Subcutaneous preadipocyte (primary cell): ENCODE data around the gene CCDC28A. TPM values are rescaled to one million over a fixed set of nuclear protein-coding genes. Genes with fewer than 3 reads are reported as not detected.

Source experiments
- total RNA-seq: library from RNA; depleted of rRNA; stranded (reverse); fragments of >200 nt; gene quantifications from 2 replicates; pipeline ENCODE4 v1.2.3, GENCODE V29; 2012

Gene CCDC28A
- total RNA-seq: 7.8 and 8.5 TPM in 2 replicates

DNA sequence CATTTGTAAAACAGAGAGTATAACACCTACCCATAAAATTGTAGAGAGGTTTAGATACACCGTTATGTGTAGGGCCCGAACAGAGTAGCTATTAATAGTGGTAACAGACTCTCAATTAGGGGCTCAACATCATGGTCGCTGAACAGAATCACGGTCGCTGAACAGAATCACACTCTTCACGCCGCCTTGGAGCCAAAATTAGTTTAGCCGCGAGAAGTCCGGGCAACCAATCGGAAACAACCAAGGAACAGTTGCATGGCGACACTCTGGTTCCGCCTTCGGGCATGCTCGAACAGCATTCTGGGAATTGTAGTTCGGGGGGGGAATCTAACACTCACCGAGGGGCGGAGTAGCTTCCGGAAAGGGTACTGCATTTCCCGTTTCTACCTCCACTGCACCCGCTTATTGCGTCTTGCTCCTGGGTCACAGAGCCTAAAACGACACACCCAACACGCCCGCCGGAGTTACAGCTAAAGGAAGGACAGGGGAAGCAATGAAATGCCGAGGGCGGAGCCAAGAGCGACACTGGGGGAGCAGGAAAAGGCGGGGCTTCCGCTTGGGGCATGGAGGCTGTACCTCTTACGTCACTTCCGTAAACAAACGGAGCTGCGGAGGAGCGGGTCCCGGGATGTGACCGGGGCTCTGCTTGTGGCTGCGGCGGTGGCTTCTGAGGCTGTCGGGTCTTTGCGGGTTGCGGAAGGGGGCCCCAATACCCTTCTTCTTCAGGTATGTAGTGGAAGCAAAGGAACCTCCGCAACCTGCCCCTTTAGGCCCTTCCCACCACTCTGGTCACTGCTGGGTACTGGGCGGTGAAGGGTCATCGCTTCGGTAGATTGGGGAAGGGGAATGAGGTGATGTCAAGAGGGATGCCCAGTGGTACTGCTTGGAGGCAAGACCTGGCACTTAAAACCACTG is at the start of gene CCDC28A:
CCDC28A (plus strand) TSS at position 593 of the 915 bp plus-strand sequence. CDS start 2,352 bp downstream, outside the sequence.

DNA sequence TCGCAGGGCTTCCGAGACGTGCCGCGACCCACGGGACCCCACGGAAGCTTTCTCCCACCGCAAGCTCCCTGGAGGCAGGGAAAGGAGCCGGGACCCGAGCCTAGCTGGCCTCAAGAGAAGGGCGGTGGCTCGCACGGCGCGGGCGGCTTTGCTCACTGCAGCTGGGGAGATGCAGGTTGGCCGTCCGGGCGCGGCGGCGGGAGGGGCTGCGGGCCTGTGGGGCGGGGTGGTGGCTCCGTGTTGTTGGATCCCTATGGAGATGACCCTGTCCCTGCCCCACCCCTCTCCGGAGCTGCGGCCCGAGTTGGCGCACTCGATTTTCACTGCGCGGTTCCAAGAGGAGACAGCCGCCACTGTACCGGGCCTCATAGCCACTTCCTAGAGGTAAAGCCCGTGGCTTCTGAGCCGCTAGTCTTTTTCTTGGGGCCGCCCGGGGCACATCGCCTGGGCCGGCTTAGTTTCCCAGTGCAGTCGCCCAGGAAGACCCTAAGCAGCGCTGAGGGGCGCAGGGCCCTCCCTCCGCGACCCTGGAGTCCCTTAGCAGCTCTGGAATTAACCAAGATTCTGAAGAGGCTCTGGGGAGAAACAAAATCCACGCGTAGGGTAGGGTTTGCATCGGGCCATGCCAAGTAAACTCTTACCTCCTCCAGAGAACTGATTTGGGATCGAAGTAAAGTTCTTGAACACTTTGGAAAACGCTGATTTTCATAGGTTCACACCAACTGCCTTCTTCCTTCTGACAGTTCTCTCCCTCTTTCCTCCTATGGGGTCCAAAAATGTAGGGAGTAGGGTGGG is 22.4 kb downstream of the CCDC28A start, which contains the start of gene ECT2L:
ECT2L (plus strand) TSS at position 279 of the 795 bp plus-strand sequence. CDS start 17,188 bp downstream, outside the sequence.

Other genes starting within 250 kb of the CCDC28A start
- not detected in 2 replicates for gene ECT2L, start 22.3 kb downstream of the CCDC28A start, total RNA-seq
- 52.2 and 88.8 TPM in 2 replicates for gene REPS1, start 214.5 kb downstream of the CCDC28A start, total RNA-seq